HCT116 (cell line): ENCODE data around the gene SFXN2. TPM values are rescaled to one million over a fixed set of nuclear protein-coding genes. Genes with fewer than 3 reads are reported as not detected.

ENCODE experiments used
- ATAC-seq: fragments of 200-7000 bp; cut with Tn5 transposase; 2 replicates; pipeline ENCODE4 v1.9.1; 2020; ENCODE audit warnings: mild to moderate bottlenecking, moderate library complexity
- BruUV-seq: library from RNA; stranded (reverse); fragments of 400-500 nt; replicated peaks from 2 replicates; lab custom pipeline; 2021; lab: Mats Ljungman, UMichigan
- CTCF ChIA-PET: fragments of 300-600 bp; sonication (Branson Sonifier 250); formaldehyde crosslinking; loops from one replicate; lab custom pipeline; 2021; ENCODE audit warnings: antibody characterized with exemption; lab: Charles Lee
- POLR2A ChIA-PET: fragments of 300-600, 350-600 bp; sonication (Branson Sonifier 250); formaldehyde crosslinking; loops from one replicate; lab custom pipeline; 2021; ENCODE audit warnings: antibody characterized with exemption; lab: Charles Lee
- RAD21 ChIA-PET, 2 experiments: fragments of 300-600 bp; sonication (Branson Sonifier 250); formaldehyde crosslinking; loops; one replicate each; lab custom pipeline; 2023; ENCODE audit warnings: low total read pairs in 2 of 2; ENCODE audit not compliant: uncharacterized antibody in 2 of 2, unreplicated experiment in 2 of 2, low non-redundant PET in 1 of 2; lab: Charles Lee
- DNase-seq: peaks from one replicate; pipeline ENCODE4 v3.0.0-alpha.2; 2010; ENCODE audit warnings: low read depth, low spot score
- H2AFZ ChIP-seq: fragments of 200-600 bp; shearing (Covaris generic), sonication (generic); 2 replicates; pipeline ENCODE4 v1.6.1; 2017; ENCODE audit warnings: low read depth, mixed run types, mixed read lengths, antibody characterized with exemption, low read length; ENCODE audit not compliant: poor library complexity, severe bottlenecking
- H3K27ac ChIP-seq: 2 replicates; pipeline ENCODE4 v1.5.1; 2012; ENCODE audit warnings: low read depth, low read length
- H3K27me3 ChIP-seq: fragments of 200-600 bp; sonication (generic); 2 replicates; pipeline ENCODE4 v1.6.1; 2016; ENCODE audit warnings: mixed run types, low read length, mixed read lengths; ENCODE audit not compliant: insufficient read depth
- H3K36me3 ChIP-seq, 2 experiments: fragments of 200-500 bp in 1 of 2; fragments of 200-600 bp in 1 of 2; sonication (Bioruptor generic) in 1 of 2; sonication (generic) in 1 of 2; 2 replicates each; pipeline versions ENCODE4 v1.5.1 to v1.6.1; 2014 to 2016; ENCODE audit warnings: low read length in 2 of 2, inconsistent platforms in 1 of 2, mixed read lengths in 1 of 2, mixed run types in 1 of 2; ENCODE audit not compliant: insufficient read depth in 2 of 2, control insufficient read depth in 1 of 2
- H3K4me1 ChIP-seq, 2 experiments: fragments of 200-600 bp in 1 of 2; sonication (generic) in 1 of 2; 2 replicates each; pipeline versions ENCODE4 v1.5.1 to v1.6.1; 2012 to 2017; ENCODE audit warnings: low read length in 2 of 2, inconsistent platforms in 1 of 2, mild to moderate bottlenecking in 1 of 2, mixed read lengths in 1 of 2, mixed run types in 1 of 2, moderate library complexity in 1 of 2; ENCODE audit not compliant: insufficient read depth in 2 of 2, control insufficient read depth in 1 of 2
- H3K4me2 ChIP-seq: fragments of 200-600 bp; sonication (generic); 2 replicates; pipeline ENCODE4 v1.6.1; 2017; ENCODE audit warnings: mixed run types, low read length, mixed read lengths
- H3K4me3 ChIP-seq, 2 experiments: fragments of 200-600 bp in 1 of 2; sonication (generic) in 1 of 2; replicated peaks in 1 of 2; 2 replicates each; pipeline ENCODE4 v1.5.1; 2011 to 2016; ENCODE audit warnings: low read length in 2 of 2, control low read depth in 1 of 2, low read depth in 1 of 2, mild to moderate bottlenecking in 1 of 2, mixed read lengths in 1 of 2, mixed run types in 1 of 2
- H3K79me2 ChIP-seq: fragments of 200-600 bp; sonication (generic); 2 replicates; pipeline ENCODE4 v1.6.1; 2017; ENCODE audit warnings: mild to moderate bottlenecking, mixed run types, low read length, moderate library complexity, mixed read lengths; ENCODE audit not compliant: insufficient read depth
- H3K9ac ChIP-seq: fragments of 200-600 bp; sonication (generic); 2 replicates; pipeline ENCODE4 v1.6.1; 2016; ENCODE audit warnings: low read length, mixed read lengths
- H3K9me2 ChIP-seq: fragments of 200-600 bp; sonication (generic), shearing (Covaris generic); 2 replicates; pipeline ENCODE4 v1.6.1; 2017; ENCODE audit warnings: mixed run types, mild to moderate bottlenecking, moderate library complexity; ENCODE audit not compliant: insufficient read depth
- H3K9me3 ChIP-seq, 2 experiments: fragments of 200-500 bp in 1 of 2; fragments of 200-600 bp in 1 of 2; sonication (Bioruptor generic) in 1 of 2; sonication (generic) in 1 of 2; 2 replicates each; pipeline ENCODE4 v1.6.1; 2014 to 2017; ENCODE audit warnings: low read length in 2 of 2, mixed read lengths in 2 of 2, inconsistent platforms in 1 of 2, low read depth in 1 of 2, mild to moderate bottlenecking in 1 of 2, mixed run types in 1 of 2, moderate library complexity in 1 of 2; ENCODE audit not compliant: control insufficient read depth in 1 of 2, insufficient read depth in 1 of 2
- H4K20me1 ChIP-seq: fragments of 200-600 bp; sonication (generic), shearing (Covaris generic); 2 replicates; pipeline ENCODE4 v1.6.1; 2017; ENCODE audit warnings: mixed run types, mild to moderate bottlenecking, moderate library complexity; ENCODE audit not compliant: insufficient read depth
- CBX3 ChIP-seq: IDR thresholded peaks from 2 replicates; pipeline ENCODE4 v1.6.1; 2012; ENCODE audit warnings: low read depth
- CEBPB ChIP-seq: IDR thresholded peaks from 2 replicates; pipeline ENCODE4 v1.6.1; 2012; ENCODE audit warnings: low read depth
- EGR1 ChIP-seq: IDR thresholded peaks from 2 replicates; pipeline ENCODE4 v1.6.1; 2012; ENCODE audit warnings: low read depth
- EZH2 ChIP-seq: fragments of 200-600 bp; sonication (generic); IDR thresholded peaks from 2 replicates; pipeline ENCODE4 v1.6.1; 2017; ENCODE audit warnings: antibody characterized with exemption, mixed run types
- EZH2phosphoT487 ChIP-seq: fragments of 200-600 bp; IDR thresholded peaks from 2 replicates; pipeline ENCODE4 v1.6.1; 2018; ENCODE audit warnings: antibody characterized with exemption, borderline replicate concordance
- JUND ChIP-seq: IDR thresholded peaks from 2 replicates; pipeline ENCODE4 v1.6.1; 2012
- MAX ChIP-seq: IDR thresholded peaks from 2 replicates; pipeline ENCODE4 v1.6.1; 2012
- POLR2A ChIP-seq: IDR thresholded peaks from 2 replicates; pipeline ENCODE4 v1.7.0; 2011; ENCODE audit warnings: borderline replicate concordance; ENCODE audit not compliant: insufficient read depth, insufficient read length; ENCODE audit errors: extremely low read depth
- POLR2AphosphoS5 ChIP-seq: IDR thresholded peaks from 2 replicates; pipeline ENCODE4 v1.6.1; 2011; ENCODE audit warnings: mild to moderate bottlenecking, low read depth, low read length, moderate library complexity
- RAD21 ChIP-seq: IDR thresholded peaks from 2 replicates; pipeline ENCODE4 v1.6.1; 2012; ENCODE audit warnings: low read depth, mild to moderate bottlenecking
- SIN3A ChIP-seq: IDR thresholded peaks from 2 replicates; pipeline ENCODE4 v1.6.1; 2012; ENCODE audit warnings: low read depth
- SRF ChIP-seq: IDR thresholded peaks from 2 replicates; pipeline ENCODE4 v1.6.1; 2012; ENCODE audit warnings: low read depth
- YY1 ChIP-seq: IDR thresholded peaks from 2 replicates; pipeline ENCODE4 v1.6.1; 2011; ENCODE audit warnings: low read length, low read depth, moderate library complexity, mild to moderate bottlenecking; ENCODE audit not compliant: insufficient replicate concordance; ENCODE audit errors: extremely low read depth
- ZFX ChIP-seq: fragments of 450-650 bp; IDR thresholded peaks from 2 replicates; pipeline ENCODE4 v1.6.1; 2017
- ZNF274 ChIP-seq: fragments of 200-500 bp; sonication (Bioruptor generic); IDR thresholded peaks from 2 replicates; pipeline ENCODE4 v1.6.1; 2014; ENCODE audit warnings: mild to moderate bottlenecking, low read depth, low read length, inconsistent platforms
- intact Hi-C: fragments of 100-400 bp; cut with micrococcal nuclease; formaldehyde crosslinking; loops from 2 replicates; pipeline ENCODE4 v1.10.0; 2022
- total RNA-seq: library from RNA; stranded (reverse); gene quantifications from one replicate; pipeline ENCODE4 v1.2.1, GENCODE V29; 2021; ENCODE audit not compliant: unreplicated experiment

Gene SFXN2
- total RNA-seq, 1 experiment from 2014 or later, result 22.9 TPM

DNA sequence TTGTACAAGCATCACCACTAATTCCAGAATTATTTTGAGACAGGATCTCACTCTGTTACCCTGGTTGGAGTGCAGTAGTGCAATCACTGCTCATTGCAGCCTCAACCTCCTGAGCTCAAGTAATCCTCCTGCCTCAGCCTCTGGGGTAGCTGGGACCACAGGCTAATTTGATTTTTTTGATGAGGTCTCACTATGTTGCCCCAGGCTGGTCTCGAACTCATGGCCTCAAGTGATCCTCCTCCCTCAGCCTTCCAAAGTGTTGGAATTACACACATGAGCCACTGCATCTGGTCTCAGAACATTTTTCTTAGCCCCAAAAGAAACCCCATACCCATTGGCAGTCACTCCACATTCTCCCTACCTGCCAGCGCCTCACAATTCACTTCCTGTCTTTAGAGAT is 25.8 kb downstream of the SFXN2 start:
- no peak overlapping the region for H3K4me3 ChIP-seq
- no peak overlapping the region for H3K4me2 ChIP-seq
- H3K27ac ChIP-seq, result no peak overlapping the region
- H3K9me2 ChIP-seq, result peaks cover 8% of the 10 kb centered on the region; the same call in 1 of the 2 replicates
- H3K9me3 ChIP-seq, result no peaks in the 10 kb centered on the region
- H3K4me1 ChIP-seq, result peaks cover 3 to 14% of the 10 kb centered on the region in 2 experiments; a peak in 3 of 4 replicates
- intact Hi-C loops, result no loop called here
- H3K27me3 ChIP-seq, result no peaks in the 10 kb centered on the region
- ATAC-seq (no peak), DNase-seq (no peak)
- ChIA-PET CTCF (interaction anchor here (1.3 kb wide), 1 partner anchor 8 kb away, joined by 4 read pairs; no protein-coding TSS in a partner anchor), RAD21 (no interaction called here), POLR2A (no interaction called here)
- TF ChIP-seq CBX3, result no peak
- TF ChIP-seq EZH2phosphoT487, result no peak
- no peak for TF ChIP-seq EGR1
- no peak for TF ChIP-seq ZNF274
- no peak for TF ChIP-seq POLR2A
- TF ChIP-seq CEBPB, result no peak
- no peak for TF ChIP-seq SRF
- TF ChIP-seq EZH2, result no peak
- TF ChIP-seq YY1, result no peak
- TF ChIP-seq MAX, result no peak
- no peak for TF ChIP-seq SIN3A
- TF ChIP-seq RAD21, result no peak
- TF ChIP-seq POLR2AphosphoS5, result no peak
- no peak for TF ChIP-seq ZFX
- TF ChIP-seq JUND, result no peak
- peaks cover 13% of the 10 kb centered on the region for H3K79me2 ChIP-seq
- no peaks in the 10 kb centered on the region for H4K20me1 ChIP-seq
- no peaks in the 10 kb centered on the region for H3K36me3 ChIP-seq
- no peak overlapping the region for H3K9ac ChIP-seq
- no TSS peak for BruUV-seq
- no peak overlapping the region for H2AFZ ChIP-seq
